Neuron (in vitro differentiated cells): ENCODE data around the gene ABCA10.
"Not testable (repeated sequence)": the region's sequence is repeated elsewhere in the genome, so short reads cannot be mapped to it uniquely, and the experiment has no call there.

Experiments used
- H2AFZ ChIP-seq: one replicate; pipeline ENCODE4 v1.6.1; 2013; ENCODE audit warnings: low read depth, mild to moderate bottlenecking, inconsistent platforms, low read length, moderate library complexity
- H3K27me3 ChIP-seq: one replicate; pipeline ENCODE4 v1.6.1; 2013; ENCODE audit warnings: low read length; ENCODE audit not compliant: insufficient read depth
- H3K36me3 ChIP-seq: one replicate; pipeline ENCODE4 v1.6.1; 2013; ENCODE audit warnings: low read length; ENCODE audit not compliant: insufficient read depth
- H3K4me1 ChIP-seq: one replicate; pipeline ENCODE4 v1.6.1; 2013; ENCODE audit warnings: low read length; ENCODE audit not compliant: insufficient read depth
- H3K4me3 ChIP-seq: 2 replicates; pipeline ENCODE4 v1.5.1; 2013; ENCODE audit warnings: mild to moderate bottlenecking, low read length, moderate library complexity
- H3K9me3 ChIP-seq: one replicate; pipeline ENCODE4 v1.6.1; 2013; ENCODE audit warnings: low read length

The ABCA10 gene, protein sequence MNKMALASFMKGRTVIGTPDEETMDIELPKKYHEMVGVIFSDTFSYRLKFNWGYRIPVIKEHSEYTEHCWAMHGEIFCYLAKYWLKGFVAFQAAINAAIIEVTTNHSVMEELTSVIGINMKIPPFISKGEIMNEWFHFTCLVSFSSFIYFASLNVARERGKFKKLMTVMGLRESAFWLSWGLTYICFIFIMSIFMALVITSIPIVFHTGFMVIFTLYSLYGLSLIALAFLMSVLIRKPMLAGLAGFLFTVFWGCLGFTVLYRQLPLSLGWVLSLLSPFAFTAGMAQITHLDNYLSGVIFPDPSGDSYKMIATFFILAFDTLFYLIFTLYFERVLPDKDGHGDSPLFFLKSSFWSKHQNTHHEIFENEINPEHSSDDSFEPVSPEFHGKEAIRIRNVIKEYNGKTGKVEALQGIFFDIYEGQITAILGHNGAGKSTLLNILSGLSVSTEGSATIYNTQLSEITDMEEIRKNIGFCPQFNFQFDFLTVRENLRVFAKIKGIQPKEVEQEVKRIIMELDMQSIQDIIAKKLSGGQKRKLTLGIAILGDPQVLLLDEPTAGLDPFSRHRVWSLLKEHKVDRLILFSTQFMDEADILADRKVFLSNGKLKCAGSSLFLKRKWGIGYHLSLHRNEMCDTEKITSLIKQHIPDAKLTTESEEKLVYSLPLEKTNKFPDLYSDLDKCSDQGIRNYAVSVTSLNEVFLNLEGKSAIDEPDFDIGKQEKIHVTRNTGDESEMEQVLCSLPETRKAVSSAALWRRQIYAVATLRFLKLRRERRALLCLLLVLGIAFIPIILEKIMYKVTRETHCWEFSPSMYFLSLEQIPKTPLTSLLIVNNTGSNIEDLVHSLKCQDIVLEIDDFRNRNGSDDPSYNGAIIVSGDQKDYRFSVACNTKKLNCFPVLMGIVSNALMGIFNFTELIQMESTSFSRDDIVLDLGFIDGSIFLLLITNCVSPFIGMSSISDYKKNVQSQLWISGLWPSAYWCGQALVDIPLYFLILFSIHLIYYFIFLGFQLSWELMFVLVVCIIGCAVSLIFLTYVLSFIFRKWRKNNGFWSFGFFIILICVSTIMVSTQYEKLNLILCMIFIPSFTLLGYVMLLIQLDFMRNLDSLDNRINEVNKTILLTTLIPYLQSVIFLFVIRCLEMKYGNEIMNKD (N-terminal part only)

DNA sequence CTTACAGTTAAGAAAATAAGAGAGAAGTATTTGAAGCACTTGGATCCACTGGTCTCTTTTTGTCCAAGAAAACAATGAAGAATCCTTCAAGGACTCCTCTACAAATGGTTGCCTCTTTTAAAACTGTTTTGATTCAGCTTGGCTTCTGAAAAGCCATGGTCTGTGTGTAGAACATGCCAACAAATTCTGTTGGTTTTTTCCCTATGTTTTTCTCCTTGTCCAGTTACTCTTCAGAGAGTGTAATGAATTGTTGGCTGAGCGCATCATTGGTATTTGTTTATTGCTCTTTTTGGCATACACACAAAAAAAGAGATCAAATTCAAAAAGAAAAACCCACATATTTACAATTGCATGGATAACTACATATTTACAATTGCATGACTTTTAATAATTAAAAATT, at the start of gene ABCA10:
Gene ABCA10, minus strand, starts transcription at position 249 of the 400 bp plus-strand sequence. CDS start 3,466 bp downstream, outside the sequence.
- no peak within 1 kb of the TSS for H3K4me3 ChIP-seq
- H2AFZ ChIP-seq, result no peak within 1 kb of the TSS
- H3K27me3 ChIP-seq, result no peaks in the 10 kb centered on the region
- H3K36me3 ChIP-seq, result no peaks in the 10 kb centered on the region
- H3K4me1 ChIP-seq, result peaks cover 2% of the 10 kb centered on the region
- no peaks in the 10 kb centered on the region for H3K9me3 ChIP-seq

DNA sequence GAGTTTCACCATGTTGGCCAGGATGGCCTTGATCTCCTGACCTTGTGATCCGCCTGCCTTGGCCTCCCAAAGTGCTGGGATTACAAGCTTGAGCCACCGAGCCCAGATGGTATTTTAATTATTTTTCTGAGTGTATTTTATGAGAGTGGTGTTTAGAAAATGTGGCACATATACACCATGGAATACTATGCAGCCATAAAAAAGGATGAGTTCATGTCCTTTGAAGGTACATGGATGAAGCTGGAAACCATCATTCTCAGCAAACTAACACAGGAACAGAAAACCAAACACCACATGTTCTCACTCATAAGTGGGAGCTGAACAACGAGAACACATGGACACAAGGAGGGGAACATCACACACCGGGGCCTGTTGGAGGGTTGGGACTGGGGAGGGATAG, 47.7 kb upstream of the ABCA10 start:
- not testable (repeated sequence) for H3K27me3 ChIP-seq, H3K36me3 ChIP-seq, H3K4me3 ChIP-seq, H3K9me3 ChIP-seq, H3K4me1 ChIP-seq, H2AFZ ChIP-seq

DNA sequence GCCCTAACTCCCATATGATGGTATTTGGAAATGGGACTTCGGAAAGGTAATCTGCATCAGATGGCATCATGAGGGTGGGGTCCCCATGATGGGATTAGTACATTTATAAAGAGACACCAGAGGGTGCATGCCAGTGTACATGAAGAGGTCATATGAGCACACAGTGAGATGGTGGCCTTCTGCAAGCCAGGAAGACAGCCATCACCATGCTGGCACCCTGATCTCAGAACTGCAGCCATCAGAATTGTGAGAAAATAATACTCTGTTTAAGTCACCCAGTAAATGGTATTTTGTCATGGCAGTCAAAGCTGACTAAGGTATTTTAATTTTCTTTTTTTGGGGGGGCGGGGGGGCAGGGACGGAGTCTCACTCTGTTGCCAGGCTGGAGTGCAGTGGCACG, 47.1 kb upstream of the ABCA10 start:
- Histone ChIP-seq H3K9me3 (no peaks in the 10 kb centered on the region), H3K4me3 (no peak overlapping the region), H2AFZ (no peak overlapping the region), H3K36me3 (no peaks in the 10 kb centered on the region), H3K4me1 (no peaks in the 10 kb centered on the region), H3K27me3 (no peaks in the 10 kb centered on the region)

DNA sequence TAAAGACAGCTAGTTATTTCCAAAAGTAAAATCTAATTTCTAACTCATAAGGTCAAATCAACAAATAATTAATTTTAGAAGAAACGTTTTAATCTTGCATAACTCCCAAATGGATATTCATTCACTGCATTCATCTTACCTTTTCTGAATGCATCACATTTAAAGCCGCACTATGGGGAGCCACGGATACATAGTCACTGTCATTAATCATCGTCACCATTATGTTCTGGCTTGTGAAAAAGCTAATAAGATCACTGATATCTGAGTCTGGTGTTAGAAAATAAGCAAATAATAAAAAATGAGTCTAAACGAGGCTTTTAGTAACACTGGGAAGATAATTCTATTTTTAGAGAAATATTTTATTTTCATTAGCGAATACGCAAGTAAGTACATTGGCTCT, 42.4 kb upstream of the ABCA10 start:
- Histone ChIP-seq H3K27me3 (no peaks in the 10 kb centered on the region), H3K36me3 (no peaks in the 10 kb centered on the region), H2AFZ (no peak overlapping the region), H3K9me3 (no peaks in the 10 kb centered on the region), H3K4me3 (no peak overlapping the region), H3K4me1 (no peaks in the 10 kb centered on the region)

DNA sequence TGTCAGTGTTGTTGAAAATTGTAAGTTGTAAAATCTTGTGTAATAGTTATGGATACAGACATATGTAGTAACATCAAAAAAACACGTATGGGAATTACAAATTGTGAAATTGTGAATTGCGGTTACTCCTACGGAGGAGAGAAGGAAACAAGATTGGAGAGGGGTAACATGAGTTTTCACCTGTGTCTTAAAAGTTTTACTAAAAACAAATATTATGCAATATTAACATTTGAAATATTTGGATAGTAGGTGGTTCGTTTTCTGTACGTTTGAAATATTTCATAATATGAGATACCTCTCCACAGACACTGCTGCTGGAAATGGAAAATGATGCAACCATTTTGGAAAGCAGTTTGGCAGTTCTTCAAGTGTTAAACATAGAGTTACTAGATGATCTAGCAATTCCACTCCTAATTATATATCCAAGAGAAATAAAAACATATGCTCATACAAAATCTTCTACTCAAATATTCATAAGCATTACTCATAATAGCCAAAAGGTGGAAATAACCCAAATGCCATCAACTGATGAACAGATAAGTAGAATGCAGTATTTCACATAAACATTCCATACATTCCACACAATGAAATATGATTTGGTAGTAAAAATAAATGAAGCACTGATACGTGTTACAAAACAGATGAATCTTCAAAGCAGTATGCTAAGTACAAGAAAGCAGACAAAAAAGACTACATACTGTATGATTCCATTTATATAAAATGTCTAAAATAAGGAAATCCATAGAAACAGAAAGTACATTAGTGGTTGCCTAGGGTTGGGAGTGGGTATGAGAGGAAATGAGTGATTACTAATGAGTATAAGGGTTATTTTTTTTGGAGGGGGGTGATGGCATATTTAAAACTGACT, 40.7 kb upstream of the ABCA10 start:
- Histone ChIP-seq H2AFZ (no peak overlapping the region), H3K9me3 (no peaks in the 10 kb centered on the region), H3K27me3 (no peaks in the 10 kb centered on the region), H3K4me3 (no peak overlapping the region), H3K36me3 (no peaks in the 10 kb centered on the region), H3K4me1 (no peaks in the 10 kb centered on the region)

DNA sequence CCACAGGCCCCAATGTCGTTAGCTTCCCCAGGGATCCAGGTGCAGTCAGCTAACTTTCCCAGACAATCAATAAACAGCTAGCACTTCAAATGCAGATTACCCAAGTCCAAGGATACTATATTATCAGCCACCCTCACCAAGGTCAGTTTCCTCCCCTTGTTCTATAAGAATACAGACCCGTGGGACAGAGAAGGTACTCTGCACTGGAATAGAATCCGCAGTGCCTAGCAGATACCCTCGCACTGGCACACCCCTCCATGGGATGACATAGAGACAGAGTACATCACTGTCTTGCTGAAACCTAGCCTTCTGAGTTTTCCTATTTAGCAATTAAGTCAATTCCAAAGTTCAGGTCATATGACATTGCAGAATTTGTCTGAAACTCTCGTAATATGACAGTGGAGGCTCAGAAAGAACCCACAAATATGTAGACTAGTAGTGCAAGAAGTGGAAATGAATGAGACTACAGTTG, 40.0 kb upstream of the ABCA10 start:
- Histone ChIP-seq H3K4me3 (no peak overlapping the region), H3K4me1 (no peaks in the 10 kb centered on the region), H2AFZ (no peak overlapping the region), H3K9me3 (no peaks in the 10 kb centered on the region), H3K36me3 (no peaks in the 10 kb centered on the region), H3K27me3 (no peaks in the 10 kb centered on the region)

DNA sequence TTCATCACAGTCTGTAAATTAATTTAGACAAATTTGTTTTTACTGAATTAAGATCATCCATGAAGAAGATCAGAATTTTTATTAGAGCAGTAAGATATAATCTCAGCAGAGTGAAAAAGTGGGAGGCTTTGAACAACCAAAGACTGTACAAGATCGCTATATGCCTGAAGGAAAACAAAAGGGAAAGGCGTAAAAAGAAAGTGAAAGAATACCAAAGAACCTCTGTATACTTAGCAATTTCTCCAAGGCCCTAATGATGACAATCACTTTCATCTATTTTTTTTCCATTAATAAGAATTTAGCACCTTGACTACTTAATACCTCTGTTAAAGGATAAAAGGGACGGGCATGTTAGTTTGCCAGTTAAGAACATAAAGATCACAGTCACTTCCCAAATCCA, 38.6 kb upstream of the ABCA10 start:
- no peaks in the 10 kb centered on the region for H3K27me3 ChIP-seq
- H3K36me3 ChIP-seq, result no peaks in the 10 kb centered on the region
- H3K4me1 ChIP-seq, result no peaks in the 10 kb centered on the region
- no peak overlapping the region for H3K4me3 ChIP-seq
- H3K9me3 ChIP-seq, result no peaks in the 10 kb centered on the region
- H2AFZ ChIP-seq, result no peak overlapping the region

DNA sequence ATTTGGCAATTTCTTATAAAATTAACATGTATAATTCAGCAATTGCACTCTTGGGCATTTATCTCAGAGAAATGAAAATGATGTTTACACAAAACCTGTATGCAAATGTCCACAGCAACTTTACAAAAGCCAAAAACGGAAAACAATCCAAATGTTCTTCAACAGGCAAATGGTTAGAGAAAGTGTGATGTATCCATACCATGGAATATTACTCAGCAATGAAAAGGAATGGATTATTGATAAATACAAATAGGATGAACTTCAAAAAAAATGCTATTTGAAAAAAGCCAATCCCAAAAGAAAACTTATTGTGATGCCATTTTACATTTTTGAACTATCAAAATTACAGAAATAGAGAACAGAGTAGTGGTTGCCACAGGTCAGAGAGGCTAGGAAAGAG, 37.2 kb upstream of the ABCA10 start:
- Histone ChIP-seq H2AFZ (no peak overlapping the region), H3K27me3 (no peaks in the 10 kb centered on the region), H3K36me3 (no peaks in the 10 kb centered on the region), H3K4me1 (no peaks in the 10 kb centered on the region), H3K9me3 (no peaks in the 10 kb centered on the region), H3K4me3 (no peak overlapping the region)

DNA sequence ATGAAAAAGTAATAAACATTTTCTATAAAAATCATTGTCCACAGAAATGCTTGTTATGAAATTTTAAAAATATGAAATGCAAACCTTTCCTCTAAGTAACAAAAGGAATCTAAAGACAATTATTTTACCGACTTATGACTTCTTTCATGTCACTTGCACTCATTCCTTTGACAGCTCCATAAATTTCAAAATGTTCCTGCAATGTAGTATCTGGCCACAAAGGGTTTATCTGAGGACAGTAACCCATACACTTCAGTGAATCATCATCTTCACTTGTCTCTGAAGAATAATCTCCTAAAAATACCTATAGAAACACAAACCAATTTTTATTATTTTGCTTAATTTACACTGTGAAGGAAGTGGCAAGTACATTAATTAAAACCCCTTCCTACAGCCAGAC, 25.6 kb upstream of the ABCA10 start:
- Histone ChIP-seq H3K4me1 (no peaks in the 10 kb centered on the region), H3K36me3 (peaks cover 3% of the 10 kb centered on the region), H2AFZ (no peak overlapping the region), H3K9me3 (no peaks in the 10 kb centered on the region), H3K27me3 (no peaks in the 10 kb centered on the region), H3K4me3 (no peak overlapping the region)

DNA sequence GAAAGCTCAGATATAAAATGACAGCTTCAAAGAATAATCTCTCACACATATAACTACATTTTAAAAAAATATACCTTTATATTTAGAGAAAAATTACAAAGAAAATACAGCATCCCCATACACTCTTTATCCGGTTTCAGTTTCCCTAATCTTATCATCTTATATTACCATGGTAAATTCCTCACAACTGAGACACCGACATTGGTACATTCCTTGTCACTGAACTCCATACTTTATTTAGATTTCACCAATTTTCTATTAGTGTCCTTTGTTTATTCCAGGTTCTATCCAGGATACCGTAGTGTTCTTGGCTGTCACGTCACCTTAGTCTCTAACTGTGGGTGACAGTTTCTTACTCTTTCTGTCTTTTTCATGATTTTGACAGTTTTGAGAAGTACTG, 22.0 kb upstream of the ABCA10 start:
- Histone ChIP-seq H3K36me3 (peaks cover 3% of the 10 kb centered on the region), H3K4me1 (no peaks in the 10 kb centered on the region), H3K9me3 (no peaks in the 10 kb centered on the region), H3K4me3 (no peak overlapping the region), H2AFZ (no peak overlapping the region), H3K27me3 (no peaks in the 10 kb centered on the region)

DNA sequence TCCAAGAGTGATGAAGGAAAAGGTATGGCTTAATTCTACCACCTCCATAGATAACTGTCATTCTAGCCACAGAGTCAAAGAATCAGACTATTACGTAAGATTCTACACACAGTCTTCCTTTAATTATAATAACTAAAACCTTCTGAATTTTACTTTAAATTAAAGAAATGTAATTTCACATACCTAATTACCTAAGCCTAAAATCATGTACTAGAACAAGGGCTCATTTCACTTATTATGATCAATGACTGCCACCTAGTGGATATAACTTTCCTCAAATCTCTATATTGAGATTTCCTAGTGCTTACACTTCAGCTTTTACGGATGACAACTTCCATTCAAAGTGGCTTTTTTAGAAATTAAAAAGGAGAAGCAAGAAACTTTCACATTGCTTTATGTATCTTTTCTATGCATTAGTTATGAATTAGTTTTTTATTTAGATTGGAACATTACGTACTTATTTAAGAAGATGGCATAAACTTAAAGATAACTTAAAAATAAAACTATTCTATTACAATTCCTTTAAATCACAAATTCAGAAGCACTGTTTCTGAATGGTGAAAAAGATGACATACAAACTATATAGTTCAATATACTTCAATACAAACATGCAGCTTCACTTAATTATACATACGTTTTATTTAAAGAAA, 18.2 kb upstream of the ABCA10 start:
- no peak overlapping the region for H2AFZ ChIP-seq
- H3K9me3 ChIP-seq, result no peaks in the 10 kb centered on the region
- no peaks in the 10 kb centered on the region for H3K36me3 ChIP-seq
- H3K4me1 ChIP-seq, result no peaks in the 10 kb centered on the region
- H3K27me3 ChIP-seq, result no peaks in the 10 kb centered on the region
- no peak overlapping the region for H3K4me3 ChIP-seq

DNA sequence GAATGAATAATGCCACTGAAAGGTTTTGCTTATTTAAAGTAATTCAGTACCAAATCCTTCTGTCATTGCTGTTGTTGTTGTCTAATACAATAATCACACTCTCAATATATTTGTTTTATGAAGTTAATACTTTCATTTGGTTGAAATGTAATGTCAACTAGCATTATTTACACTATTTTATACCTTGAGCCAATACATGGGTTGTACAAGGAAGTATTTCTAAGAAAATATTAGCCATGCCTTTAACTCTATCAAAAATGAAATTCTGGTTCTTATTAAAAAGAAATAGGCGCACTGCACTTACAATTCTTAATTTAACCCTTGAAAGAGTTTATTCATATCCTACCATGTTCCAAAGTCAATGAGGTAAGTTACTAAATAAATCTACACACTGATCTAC, 17.6 kb upstream of the ABCA10 start:
- no peaks in the 10 kb centered on the region for H3K36me3 ChIP-seq
- H3K4me1 ChIP-seq, result no peaks in the 10 kb centered on the region
- H3K9me3 ChIP-seq, result no peaks in the 10 kb centered on the region
- H3K27me3 ChIP-seq, result no peaks in the 10 kb centered on the region
- no peak overlapping the region for H2AFZ ChIP-seq
- no peak overlapping the region for H3K4me3 ChIP-seq
